Measurements from ENCODE around the gene TFAP2B.

Gene TFAP2B

GRCh38 chr6:50848989-50849795, 30.5 kb downstream of the TFAP2B start:
- DNase-seq = no peak
- peaks cover 0 to 20% (median 6%) of the 10 kb centered on the region in 4 donors for H3K4me1 ChIP-seq
- H3K27me3 ChIP-seq = peaks cover 0 to 82% of the 10 kb centered on the region in 2 donors
- no peaks in the 10 kb centered on the region for H3K36me3 ChIP-seq
- TF ChIP-seq CTCF (IDR thresholded peaks at IDR 0.05) = no peak
- H3K9me3 ChIP-seq = no peaks in the 10 kb centered on the region
- H3K4me3 ChIP-seq = no peak overlapping the region
- intact Hi-C loops (cut with DNase I; ENCODE audit: low total_unique reads) = no loop called here
- no peak overlapping the region for H3K27ac ChIP-seq

GRCh38 chr6:50849796-50850180, 31.1 kb downstream of the TFAP2B start:
- Histone ChIP-seq H3K4me3 (no peak overlapping the region), H3K27me3 (peaks cover 0 to 76% of the 10 kb centered on the region in 2 donors)
- TF ChIP-seq CTCF (IDR thresholded peaks at IDR 0.05) = no peak

GRCh38 chr6:50850223-50851048, 31.8 kb downstream of the TFAP2B start:
- H3K27ac ChIP-seq = no peak overlapping the region
- no peaks in the 10 kb centered on the region for H3K36me3 ChIP-seq
- no peak for DNase-seq
- TF ChIP-seq CTCF (IDR thresholded peaks at IDR 0.05) = no peak
- intact Hi-C loops (cut with DNase I; ENCODE audit: low total_unique reads) = no loop called here
- H3K27me3 ChIP-seq = peaks cover 0 to 69% of the 10 kb centered on the region in 2 donors
- H3K4me3 ChIP-seq = no peak overlapping the region
- no peaks in the 10 kb centered on the region for H3K9me3 ChIP-seq
- H3K4me1 ChIP-seq = peaks cover 0 to 20% (median 6%) of the 10 kb centered on the region in 4 donors

More at GRCh38 chr6:50849796-50850180, 31.1 kb downstream of the TFAP2B start:
- no peak overlapping the region for H3K27ac ChIP-seq
- no peak for DNase-seq
- no peaks in the 10 kb centered on the region for H3K36me3 ChIP-seq
- no peaks in the 10 kb centered on the region for H3K9me3 ChIP-seq
- intact Hi-C loops (cut with DNase I; ENCODE audit: low total_unique reads) = no loop called here
- H3K4me1 ChIP-seq = peaks cover 0 to 20% (median 6%) of the 10 kb centered on the region in 4 donors

GRCh38 chr6:50851049-50851845, 32.6 kb downstream of the TFAP2B start:
- no peak overlapping the region for H3K4me3 ChIP-seq
- H3K27ac ChIP-seq = no peak overlapping the region
- intact Hi-C loops (cut with DNase I; ENCODE audit: low total_unique reads) = no loop called here
- no peak for TF ChIP-seq CTCF (IDR thresholded peaks at IDR 0.05)
- no peak for DNase-seq
- H3K9me3 ChIP-seq = no peaks in the 10 kb centered on the region
- H3K27me3 ChIP-seq = peaks cover 0 to 61% of the 10 kb centered on the region in 2 donors
- H3K4me1 ChIP-seq = peaks cover 0 to 20% (median 6%) of the 10 kb centered on the region in 4 donors
- H3K36me3 ChIP-seq = no peaks in the 10 kb centered on the region

- no peaks in the 10 kb centered on the region for H3K9me3 ChIP-seq
- DNase-seq = no peak
- H3K4me1 ChIP-seq = peaks cover 0 to 19% (median 6%) of the 10 kb centered on the region in 4 donors
- TF ChIP-seq CTCF (IDR thresholded peaks at IDR 0.05) = no peak
- H3K4me3 ChIP-seq = no peak overlapping the region
- peaks cover 0 to 35% of the 10 kb centered on the region in 2 donors for H3K27me3 ChIP-seq
- no peaks in the 10 kb centered on the region for H3K36me3 ChIP-seq
- intact Hi-C loops (cut with DNase I; ENCODE audit: low total_unique reads) = no loop called here
- no peak overlapping the region for H3K27ac ChIP-seq
Observed at GRCh38 chr6:50853939-50854338, 35.3 kb downstream of the TFAP2B start.
